Measurements from ENCODE around the gene GPER1. TPM values are rescaled to one million over a fixed set of nuclear protein-coding genes. Genes with fewer than 3 reads are reported as not detected.

GPER1 gene
- polyA plus RNA-seq, 2 of the 4 experiments (the other 2 are of a cell fraction) = 0.23 to 0.50 TPM

GRCh38 chr7:1078985-1079384 is 8.9 kb upstream of the GPER1 start (continued):
- TF ChIP-seq BHLHE40 (IDR thresholded peaks at IDR 0.05; ENCODE audit: low read depth, low read length) = no peak

DNA sequence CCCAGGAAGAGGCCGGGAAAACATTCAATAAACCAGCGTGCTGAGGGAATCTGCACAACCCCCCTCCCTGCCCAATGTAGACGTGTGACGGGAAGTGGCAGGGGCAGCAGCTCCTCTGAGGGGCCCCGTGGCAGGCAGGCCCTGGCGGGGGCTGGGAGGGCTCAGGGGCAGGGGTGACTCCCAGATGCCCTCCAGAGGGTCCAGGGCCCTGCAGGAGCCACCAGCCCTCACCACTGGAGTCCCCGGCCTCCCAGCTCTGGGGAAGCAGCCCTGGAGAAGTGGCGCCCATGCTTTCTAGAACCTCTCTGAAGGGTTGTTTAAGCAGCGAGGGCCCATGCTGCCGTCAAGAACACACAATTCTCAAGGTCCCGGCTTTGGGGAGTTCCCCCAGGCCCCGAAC is 8.4 kb upstream of the GPER1 start:
- no peak for DNase-seq (ENCODE audit: low read depth in 1 of 2, low spot score in 1 of 2)
- Histone ChIP-seq H3K27ac (no peak overlapping the region), H3K4me3 (no peak overlapping the region), H3K9me3 (no peaks in the 10 kb centered on the region), H3K4me2 (no peak overlapping the region), H3K4me1 (no peaks in the 10 kb centered on the region)
- POLR2A ChIA-PET = no interaction called here
- TF ChIP-seq PBX3 (IDR thresholded peaks at IDR 0.05) = no peak
- CTCF ChIA-PET = interaction anchor here (0.9 to 8.9 kb wide), 5 partner anchors 8 to 96 kb away, joined by 4 to 74 read pairs (median 5); partner anchors contain the start of gene GPER1
- WGBS (ENCODE audit: missing lambda C conversion rate) = 92% methylated on average over 11 of the region's 12 CpGs
- FAIRE-seq = no peak
- no peak for ATAC-seq

DNA sequence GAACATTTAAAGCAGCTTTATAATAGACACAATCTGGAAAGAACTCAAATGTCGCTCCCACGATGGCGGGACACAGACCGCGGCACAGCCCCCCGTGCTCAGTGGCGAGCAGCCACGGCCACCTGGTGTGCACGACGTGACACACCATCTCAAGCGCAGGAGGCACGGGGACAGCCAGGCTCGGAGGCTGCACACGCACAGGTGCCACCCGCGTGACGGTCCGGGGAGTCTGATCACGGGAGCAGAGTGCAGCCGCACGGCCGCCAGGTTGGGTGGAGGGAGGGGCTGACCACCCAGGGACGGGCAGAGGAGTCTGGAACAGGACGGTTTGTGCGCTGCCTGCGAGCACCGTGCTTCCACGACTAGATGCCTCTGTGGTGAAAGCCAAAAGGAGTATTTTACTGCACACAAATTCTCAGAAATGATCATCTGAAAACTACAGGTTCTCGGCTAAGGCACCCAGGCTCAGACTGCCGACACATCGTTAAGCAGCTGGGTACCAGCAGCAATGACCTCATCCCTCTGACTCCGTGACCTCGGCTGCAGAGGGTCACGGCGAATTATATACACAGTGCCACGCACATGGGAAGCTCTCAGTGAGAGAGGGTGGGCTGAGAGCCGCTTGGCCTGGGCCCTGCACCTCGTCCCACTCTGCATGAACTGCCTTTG is 7.5 kb upstream of the GPER1 start:
- no peak overlapping the region for H3K27ac ChIP-seq
- H3K4me2 ChIP-seq = no peak overlapping the region
- ChIA-PET POLR2A (no interaction called here), CTCF (interaction anchor here (1.4 to 8.9 kb wide), 5 partner anchors 11 to 103 kb away, joined by 4 to 74 read pairs (median 5); no protein-coding TSS in a partner anchor)
- no peak overlapping the region for H3K4me3 ChIP-seq
- DNase-seq (ENCODE audit: low read depth in 1 of 2, low spot score in 1 of 2) = no peak
- WGBS (ENCODE audit: missing lambda C conversion rate) = 91% methylated on average over 36 of the region's 38 CpGs
- no peak for ATAC-seq
- no peaks in the 10 kb centered on the region for H3K4me1 ChIP-seq
- H3K9me3 ChIP-seq = no peaks in the 10 kb centered on the region
- no peak for FAIRE-seq
- TF ChIP-seq JUN (IDR thresholded peaks at IDR 0.05) = no peak
- no peak for TF ChIP-seq ZNF302 (CRISPR knock-in tag; IDR thresholded peaks at IDR 0.05)
- TF ChIP-seq CHD2 (IDR thresholded peaks at IDR 0.05; ENCODE audit: low read length, partially characterized antibody) = no peak
- no peak for TF ChIP-seq CBX8 (IDR thresholded peaks at IDR 0.05)
- no peak for TF ChIP-seq CTCF (IDR thresholded peaks at IDR 0.05)
- TF ChIP-seq HEYL (CRISPR knock-in tag; IDR thresholded peaks at IDR 0.05) = no peak
- no peak for TF ChIP-seq ZSCAN20 (CRISPR knock-in tag; IDR thresholded peaks at IDR 0.05)
- TF ChIP-seq CHD4 (IDR thresholded peaks at IDR 0.05; ENCODE audit: borderline replicate concordance) = no peak
- no peak for TF ChIP-seq KDM5A (IDR thresholded peaks at IDR 0.05)
- TF ChIP-seq BCL3 (IDR thresholded peaks at IDR 0.05) = no peak
- TF ChIP-seq ZC3H11A (IDR thresholded peaks at IDR 0.05) = no peak
- TF ChIP-seq NPAS2 (CRISPR knock-in tag; IDR thresholded peaks at IDR 0.05; ENCODE audit: borderline replicate concordance) = no peak
- TF ChIP-seq NFE2L2 (conservative IDR thresholded peaks at IDR 0.05; ENCODE audit: low read length) = no peak
- no peak for TF ChIP-seq POLR2AphosphoS2 (conservative IDR thresholded peaks at IDR 0.05; ENCODE audit: low read length)

GRCh38 chr7:1080921-1081255 is 7.0 kb upstream of the GPER1 start:
- CTCF ChIA-PET = interaction anchor here (1.4 to 8.9 kb wide), 5 partner anchors 11 to 102 kb away, joined by 4 to 74 read pairs (median 5); no protein-coding TSS in a partner anchor
- Histone ChIP-seq H3K4me1 (no peaks in the 10 kb centered on the region), H3K27ac (no peak overlapping the region), H3K4me3 (no peak overlapping the region), H3K4me2 (no peak overlapping the region), H3K9me3 (no peaks in the 10 kb centered on the region)
- POLR2A ChIA-PET = no interaction called here
- WGBS (ENCODE audit: missing lambda C conversion rate) = 92% methylated on average over 7 of the region's 16 CpGs
- DNase-seq (ENCODE audit: low read depth in 1 of 2, low spot score in 1 of 2) = no peak
- TF ChIP-seq NPAS2 (CRISPR knock-in tag; IDR thresholded peaks at IDR 0.05; ENCODE audit: borderline replicate concordance) (no peak), CHD4 (IDR thresholded peaks at IDR 0.05; ENCODE audit: borderline replicate concordance) (no peak), NFE2L2 (conservative IDR thresholded peaks at IDR 0.05; ENCODE audit: low read length) (no peak), PBX3 (IDR thresholded peaks at IDR 0.05) (no peak), HOXA7 (CRISPR knock-in tag; IDR thresholded peaks at IDR 0.05) (no peak), ZFP36 (IDR thresholded peaks at IDR 0.05; ENCODE audit: borderline replicate concordance, partially characterized antibody) (no peak), POLR2AphosphoS2 (conservative IDR thresholded peaks at IDR 0.05; ENCODE audit: low read length) (no peak), REST (IDR thresholded peaks at IDR 0.05) (no peak)
- no peak for FAIRE-seq
- ATAC-seq = no peak

All from A549 (cell line).